A673 (cell line): Measurements from ENCODE around the gene FAM163B. TPM values are rescaled to one million over a fixed set of nuclear protein-coding genes. Genes with fewer than 3 reads are reported as not detected.

Source experiments
- BruUV-seq: library from RNA; stranded (reverse); fragments of 400-500 nt; replicated peaks from 2 replicates; lab custom pipeline; 2021; lab: Mats Ljungman, UMichigan
- CTCF ChIA-PET: fragments of 300-600 bp; sonication (Branson Sonifier 250); formaldehyde crosslinking; loops from one replicate; lab custom pipeline; 2022; ENCODE audit warnings: antibody characterized with exemption; lab: Charles Lee
- POLR2A ChIA-PET: fragments of 300-600 bp; sonication (Branson Sonifier 250); formaldehyde crosslinking; loops from one replicate; lab custom pipeline; 2022; ENCODE audit warnings: antibody characterized with exemption; ENCODE audit not compliant: low non-redundant PET; lab: Charles Lee
- DNase-seq: peaks from one replicate; pipeline ENCODE4 v3.0.0-alpha.2; 2015; ENCODE audit warnings: low spot score
- H3K27ac ChIP-seq: fragments of 200-600 bp; sonication (generic); 2 replicates; pipeline ENCODE4 v1.5.1; 2016; ENCODE audit warnings: mixed run types, low read depth, mild to moderate bottlenecking, mixed read lengths, antibody characterized with exemption, low read length; ENCODE audit not compliant: poor library complexity, severe bottlenecking
- H3K27me3 ChIP-seq: fragments of 200-600 bp; sonication (generic); replicated peaks from 2 replicates; pipeline ENCODE4 v1.6.1; 2017; ENCODE audit warnings: mixed run types, low read depth, mild to moderate bottlenecking, mixed read lengths, antibody characterized with exemption, low read length; ENCODE audit not compliant: insufficient read depth, poor library complexity
- H3K36me3 ChIP-seq: fragments of 200-600 bp; sonication (generic); 2 replicates; pipeline ENCODE4 v1.6.1; 2016; ENCODE audit warnings: mixed run types, mild to moderate bottlenecking, mixed read lengths, antibody characterized with exemption, low read length; ENCODE audit not compliant: insufficient read depth, poor library complexity, severe bottlenecking
- H3K4me1 ChIP-seq: fragments of 200-600 bp; sonication (generic); 2 replicates; pipeline ENCODE4 v1.6.1; 2017; ENCODE audit warnings: mixed run types, mild to moderate bottlenecking, mixed read lengths, antibody characterized with exemption, low read length; ENCODE audit not compliant: insufficient read depth, poor library complexity, severe bottlenecking
- H3K4me3 ChIP-seq: fragments of 200-600 bp; sonication (generic); 2 replicates; pipeline ENCODE4 v1.5.1; 2016; ENCODE audit warnings: low read depth, mixed run types, mild to moderate bottlenecking, mixed read lengths, low read length; ENCODE audit not compliant: poor library complexity, severe bottlenecking
- H3K9me3 ChIP-seq: fragments of 200-600 bp; sonication (generic); 2 replicates; pipeline ENCODE4 v1.6.1; 2016; ENCODE audit warnings: mixed run types, low read depth, mild to moderate bottlenecking, mixed read lengths, antibody characterized with exemption, low read length; ENCODE audit not compliant: poor library complexity, severe bottlenecking
- EZH2 ChIP-seq: fragments of 200-600 bp; sonication (generic); IDR thresholded peaks from 2 replicates; pipeline ENCODE4 v1.6.1; 2017; ENCODE audit warnings: borderline replicate concordance, low read depth, mild to moderate bottlenecking, mixed read lengths, antibody characterized with exemption, low read length; ENCODE audit not compliant: poor library complexity, severe bottlenecking
- intact Hi-C: fragments of 100-400 bp; cut with micrococcal nuclease; formaldehyde crosslinking; loops from one replicate; pipeline ENCODE4 v1.10.0; 2022; ENCODE audit not compliant: unreplicated experiment
- total RNA-seq: library from RNA; stranded (reverse); gene quantifications from 2 replicates; pipeline ENCODE4 v1.2.3, GENCODE V29; 2021
- TF ChIP-seq, protein P1 (sequence below): fragments of 300-800, 200-600 bp; sonication (generic); conservative IDR thresholded peaks from 2 replicates; pipeline ENCODE4 v1.5.1; 2017; ENCODE audit warnings: low read depth, mild to moderate bottlenecking, antibody characterized with exemption, low read length, moderate library complexity, mixed read lengths

FAM163B gene
- total RNA-seq, 1 experiment from 2014 or later: not detected

DNA sequence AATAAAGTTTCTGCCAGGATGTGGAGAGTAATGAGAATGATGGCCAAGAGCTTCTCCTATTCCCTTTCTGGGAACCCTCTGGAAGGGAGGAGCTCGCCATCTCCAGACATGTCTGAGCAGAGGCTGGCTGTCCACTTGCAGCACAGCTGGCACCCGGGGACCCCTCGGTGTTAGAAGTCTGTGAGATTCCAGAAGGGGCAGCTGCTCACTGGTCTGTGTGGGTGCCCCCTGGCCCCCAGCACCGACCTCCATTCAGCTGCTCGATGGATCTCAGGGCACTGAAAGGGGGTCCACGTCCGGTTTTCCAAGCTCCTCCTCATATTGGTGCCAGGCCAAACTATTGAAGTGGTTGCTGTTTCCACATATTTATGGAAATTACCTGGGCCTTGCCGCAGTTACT is 3.6 kb upstream of the FAM163B start:
- ChIA-PET POLR2A (no interaction called here), CTCF (no interaction called here)
- Histone ChIP-seq H3K27ac (no peak overlapping the region), H3K4me1 (no peaks in the 10 kb centered on the region), H3K4me3 (no peak overlapping the region), H3K9me3 (no peaks in the 10 kb centered on the region), H3K36me3 (no peaks in the 10 kb centered on the region), H3K27me3 (peaks cover 83% of the 10 kb centered on the region)
- no TSS peak for BruUV-seq
- no peak for DNase-seq
- TF ChIP-seq, protein P1, sequence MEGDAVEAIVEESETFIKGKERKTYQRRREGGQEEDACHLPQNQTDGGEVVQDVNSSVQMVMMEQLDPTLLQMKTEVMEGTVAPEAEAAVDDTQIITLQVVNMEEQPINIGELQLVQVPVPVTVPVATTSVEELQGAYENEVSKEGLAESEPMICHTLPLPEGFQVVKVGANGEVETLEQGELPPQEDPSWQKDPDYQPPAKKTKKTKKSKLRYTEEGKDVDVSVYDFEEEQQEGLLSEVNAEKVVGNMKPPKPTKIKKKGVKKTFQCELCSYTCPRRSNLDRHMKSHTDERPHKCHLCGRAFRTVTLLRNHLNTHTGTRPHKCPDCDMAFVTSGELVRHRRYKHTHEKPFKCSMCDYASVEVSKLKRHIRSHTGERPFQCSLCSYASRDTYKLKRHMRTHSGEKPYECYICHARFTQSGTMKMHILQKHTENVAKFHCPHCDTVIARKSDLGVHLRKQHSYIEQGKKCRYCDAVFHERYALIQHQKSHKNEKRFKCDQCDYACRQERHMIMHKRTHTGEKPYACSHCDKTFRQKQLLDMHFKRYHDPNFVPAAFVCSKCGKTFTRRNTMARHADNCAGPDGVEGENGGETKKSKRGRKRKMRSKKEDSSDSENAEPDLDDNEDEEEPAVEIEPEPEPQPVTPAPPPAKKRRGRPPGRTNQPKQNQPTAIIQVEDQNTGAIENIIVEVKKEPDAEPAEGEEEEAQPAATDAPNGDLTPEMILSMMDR: no peak
- TF ChIP-seq EZH2: no peak
- intact Hi-C loops: no loop called here

DNA sequence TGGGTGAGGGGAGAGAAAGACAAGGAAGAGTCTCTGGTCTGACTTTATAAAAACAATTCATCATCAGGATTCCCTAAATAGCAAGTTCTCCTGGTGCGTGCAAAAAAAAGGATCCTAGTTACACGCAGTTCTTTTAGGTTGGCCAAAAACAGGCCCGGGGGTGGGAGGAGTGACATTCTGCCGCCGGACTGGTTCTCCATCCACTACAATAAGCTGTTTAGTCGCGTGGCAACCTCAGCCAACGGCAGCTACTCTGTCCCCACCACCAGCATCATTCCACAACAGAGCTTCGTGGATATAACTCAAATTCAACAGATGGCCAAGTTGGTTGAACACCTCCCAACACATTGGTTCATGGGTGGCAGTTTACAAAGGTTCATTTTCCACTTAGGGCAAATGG is 2.9 kb upstream of the FAM163B start:
- POLR2A ChIA-PET: no interaction called here
- TF ChIP-seq, protein P1: no peak
- no peak for TF ChIP-seq EZH2
- Histone ChIP-seq H3K9me3 (no peaks in the 10 kb centered on the region), H3K36me3 (no peaks in the 10 kb centered on the region), H3K4me1 (no peaks in the 10 kb centered on the region), H3K27me3 (peaks cover 80% of the 10 kb centered on the region), H3K4me3 (no peak overlapping the region), H3K27ac (no peak overlapping the region)
- BruUV-seq: no TSS peak
- CTCF ChIA-PET: no interaction called here
- DNase-seq: no peak
- intact Hi-C loops: no loop called here

DNA sequence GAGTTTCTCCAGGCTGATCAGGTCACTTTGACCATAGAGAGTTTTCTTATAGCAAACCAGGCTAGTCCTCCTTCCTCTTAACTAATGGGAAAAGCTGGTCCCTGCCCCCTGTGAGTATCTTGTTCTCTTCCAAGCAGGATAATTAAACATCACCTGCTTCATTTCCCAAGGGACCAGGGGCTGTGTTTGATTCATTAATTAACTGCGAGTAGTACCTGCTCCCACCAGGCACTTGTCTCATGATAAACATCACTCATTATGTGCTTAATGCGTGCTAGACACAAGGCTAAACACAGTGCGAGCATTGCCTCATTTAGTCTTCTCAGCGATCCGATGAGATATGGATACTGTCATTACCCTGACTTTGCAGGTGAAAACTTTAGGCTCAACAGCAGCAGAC is 1.7 kb upstream of the FAM163B start:
- Histone ChIP-seq H3K36me3 (no peaks in the 10 kb centered on the region), H3K27ac (no peak overlapping the region), H3K4me1 (no peaks in the 10 kb centered on the region), H3K9me3 (no peaks in the 10 kb centered on the region), H3K4me3 (no peak overlapping the region), H3K27me3 (peaks cover 77% of the 10 kb centered on the region)
- ChIA-PET POLR2A (no interaction called here), CTCF (no interaction called here)
- BruUV-seq: no TSS peak
- intact Hi-C loops: no loop called here
- no peak for DNase-seq
- TF ChIP-seq EZH2: no peak
- TF ChIP-seq, protein P1: no peak
